Measurements from ENCODE around the gene C10orf143.

Gene C10orf143

DNA sequence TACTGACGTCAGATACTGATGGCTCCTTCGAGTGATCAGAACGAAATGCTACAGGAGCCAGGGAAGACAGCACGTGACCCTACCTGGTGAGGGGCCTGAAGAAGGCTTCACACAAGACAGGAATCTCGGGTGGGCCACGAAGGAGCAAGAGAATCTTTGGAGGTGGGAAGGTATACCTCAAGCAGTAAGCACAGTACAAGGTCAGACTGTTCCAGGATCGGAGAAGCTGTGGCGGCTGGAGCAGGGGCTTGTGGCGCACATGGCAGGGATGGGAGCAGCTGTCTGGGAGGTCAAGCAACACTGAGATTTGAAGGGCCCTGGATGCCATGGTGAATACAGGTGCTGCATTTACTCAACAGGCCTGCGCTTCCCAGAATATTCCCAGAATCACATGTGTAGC is 45.4 kb downstream of the C10orf143 start:
- Histone ChIP-seq H3K9ac (ENCODE audit: low read length) (no peak overlapping the region), H3K79me2 (ENCODE audit: insufficient read depth, low read length) (no peaks in the 10 kb centered on the region), H3K9me2 (ENCODE audit: low read depth, low read length) (no peaks in the 10 kb centered on the region), H3K4me2 (ENCODE audit: low read length) (no peak overlapping the region), H3K27me3 (ENCODE audit: insufficient read depth, low read length) (no peaks in the 10 kb centered on the region), H3K4me1 (ENCODE audit: insufficient read depth, low read length, severe bottlenecking) (no peaks in the 10 kb centered on the region), H3K4me3 (ENCODE audit: low read depth, low read length, poor library complexity, severe bottlenecking) (no peak overlapping the region), H3F3A (ENCODE audit: insufficient read depth, low read length) (no peaks in the 10 kb centered on the region), H3K36me3 (ENCODE audit: insufficient read depth, low read length) (no peaks in the 10 kb centered on the region), H2AFZ (ENCODE audit: low read length) (no peak overlapping the region), H3K27ac (ENCODE audit: low read depth, low read length, poor library complexity, severe bottlenecking) (no peak overlapping the region), H3K9me3 (ENCODE audit: low read length) (no peaks in the 10 kb centered on the region), H4K20me1 (ENCODE audit: insufficient read depth, low read length) (no peaks in the 10 kb centered on the region)
- TF ChIP-seq EZH2 (IDR thresholded peaks at IDR 0.05; ENCODE audit: borderline replicate concordance, low read length) (no peak), CTCF (IDR thresholded peaks at IDR 0.05; ENCODE audit: low read length) (no peak)

- Histone ChIP-seq H3K4me3 (ENCODE audit: low read depth, low read length, poor library complexity, severe bottlenecking) (no peak overlapping the region), H3K27ac (ENCODE audit: low read depth, low read length, poor library complexity, severe bottlenecking) (no peak overlapping the region)
Observed at GRCh38 chr10:130064783-130065182, 45.8 kb downstream of the C10orf143 start.

GRCh38 chr10:130062976-130063375 is 47.7 kb downstream of the C10orf143 start:
- no peak overlapping the region for H3K4me3 ChIP-seq (ENCODE audit: low read depth, low read length, poor library complexity, severe bottlenecking)

More at GRCh38 chr10:130064783-130065182, 45.8 kb downstream of the C10orf143 start:
- no peaks in the 10 kb centered on the region for H3K36me3 ChIP-seq (ENCODE audit: insufficient read depth, low read length)
- no peak overlapping the region for H3K9ac ChIP-seq (ENCODE audit: low read length)
- no peaks in the 10 kb centered on the region for H3K9me2 ChIP-seq (ENCODE audit: low read depth, low read length)
- no peaks in the 10 kb centered on the region for H3F3A ChIP-seq (ENCODE audit: insufficient read depth, low read length)
- no peaks in the 10 kb centered on the region for H3K27me3 ChIP-seq (ENCODE audit: insufficient read depth, low read length)
- no peaks in the 10 kb centered on the region for H4K20me1 ChIP-seq (ENCODE audit: insufficient read depth, low read length)
- H2AFZ ChIP-seq (ENCODE audit: low read length), result no peak overlapping the region
- no peak overlapping the region for H3K4me2 ChIP-seq (ENCODE audit: low read length)
- H3K4me1 ChIP-seq (ENCODE audit: insufficient read depth, low read length, severe bottlenecking), result no peaks in the 10 kb centered on the region
- H3K9me3 ChIP-seq (ENCODE audit: low read length), result no peaks in the 10 kb centered on the region
- H3K79me2 ChIP-seq (ENCODE audit: insufficient read depth, low read length), result no peaks in the 10 kb centered on the region
- TF ChIP-seq CTCF (IDR thresholded peaks at IDR 0.05; ENCODE audit: low read length) (no peak), EZH2 (IDR thresholded peaks at IDR 0.05; ENCODE audit: borderline replicate concordance, low read length) (no peak)

More at GRCh38 chr10:130062976-130063375, 47.7 kb downstream of the C10orf143 start:
- no peaks in the 10 kb centered on the region for H3K79me2 ChIP-seq (ENCODE audit: insufficient read depth, low read length)
- TF ChIP-seq CTCF (IDR thresholded peaks at IDR 0.05; ENCODE audit: low read length) (no peak), EZH2 (IDR thresholded peaks at IDR 0.05; ENCODE audit: borderline replicate concordance, low read length) (no peak)
- H4K20me1 ChIP-seq (ENCODE audit: insufficient read depth, low read length), result no peaks in the 10 kb centered on the region
- H3K36me3 ChIP-seq (ENCODE audit: insufficient read depth, low read length), result no peaks in the 10 kb centered on the region
- H3K4me2 ChIP-seq (ENCODE audit: low read length), result no peak overlapping the region
- H2AFZ ChIP-seq (ENCODE audit: low read length), result no peak overlapping the region
- H3K9me3 ChIP-seq (ENCODE audit: low read length), result no peaks in the 10 kb centered on the region
- no peaks in the 10 kb centered on the region for H3F3A ChIP-seq (ENCODE audit: insufficient read depth, low read length)
- no peaks in the 10 kb centered on the region for H3K9me2 ChIP-seq (ENCODE audit: low read depth, low read length)
- H3K4me1 ChIP-seq (ENCODE audit: insufficient read depth, low read length, severe bottlenecking), result no peaks in the 10 kb centered on the region
- H3K27me3 ChIP-seq (ENCODE audit: insufficient read depth, low read length), result no peaks in the 10 kb centered on the region
- H3K27ac ChIP-seq (ENCODE audit: low read depth, low read length, poor library complexity, severe bottlenecking), result no peak overlapping the region
- no peak overlapping the region for H3K9ac ChIP-seq (ENCODE audit: low read length)
